Measurements from ENCODE around the gene NCF2.

DNA sequence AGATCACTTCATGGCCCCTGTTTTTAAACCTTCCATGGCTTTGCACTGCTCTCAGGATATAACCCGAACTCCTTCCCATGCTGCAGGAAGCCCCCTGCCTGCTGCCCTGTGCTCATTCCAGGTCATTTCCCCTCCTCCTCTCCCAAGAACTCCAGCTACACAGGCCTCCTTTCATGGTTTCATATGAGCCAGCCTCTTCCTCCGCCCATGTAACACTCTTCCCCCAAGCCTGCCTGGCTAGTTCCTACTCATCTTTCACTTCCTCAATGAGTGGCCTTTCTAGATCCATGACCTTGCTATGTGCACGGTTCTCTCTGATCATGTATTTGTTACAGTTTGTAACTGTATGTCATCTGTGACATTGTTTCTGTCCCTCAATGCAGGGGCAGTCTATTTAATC is 3.1 kb upstream of the NCF2 start:
- TF ChIP-seq, protein P1, sequence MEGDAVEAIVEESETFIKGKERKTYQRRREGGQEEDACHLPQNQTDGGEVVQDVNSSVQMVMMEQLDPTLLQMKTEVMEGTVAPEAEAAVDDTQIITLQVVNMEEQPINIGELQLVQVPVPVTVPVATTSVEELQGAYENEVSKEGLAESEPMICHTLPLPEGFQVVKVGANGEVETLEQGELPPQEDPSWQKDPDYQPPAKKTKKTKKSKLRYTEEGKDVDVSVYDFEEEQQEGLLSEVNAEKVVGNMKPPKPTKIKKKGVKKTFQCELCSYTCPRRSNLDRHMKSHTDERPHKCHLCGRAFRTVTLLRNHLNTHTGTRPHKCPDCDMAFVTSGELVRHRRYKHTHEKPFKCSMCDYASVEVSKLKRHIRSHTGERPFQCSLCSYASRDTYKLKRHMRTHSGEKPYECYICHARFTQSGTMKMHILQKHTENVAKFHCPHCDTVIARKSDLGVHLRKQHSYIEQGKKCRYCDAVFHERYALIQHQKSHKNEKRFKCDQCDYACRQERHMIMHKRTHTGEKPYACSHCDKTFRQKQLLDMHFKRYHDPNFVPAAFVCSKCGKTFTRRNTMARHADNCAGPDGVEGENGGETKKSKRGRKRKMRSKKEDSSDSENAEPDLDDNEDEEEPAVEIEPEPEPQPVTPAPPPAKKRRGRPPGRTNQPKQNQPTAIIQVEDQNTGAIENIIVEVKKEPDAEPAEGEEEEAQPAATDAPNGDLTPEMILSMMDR (IDR thresholded peaks at IDR 0.05), result no peak
- no peak for TF ChIP-seq POLR2A (IDR thresholded peaks at IDR 0.05)
